Adipocyte (in vitro differentiated cells): ENCODE data around the gene GRAMD1B.

ENCODE experiments used
- DNase-seq: peaks from one replicate; pipeline ENCODE4 v3.0.0-alpha.2; 2015; ENCODE audit warnings: low read depth
- H3K27me3 ChIP-seq: replicated peaks from 2 replicates; pipeline ENCODE4 v1.7.0; 2013; ENCODE audit warnings: mild to moderate bottlenecking, low read length, moderate library complexity; ENCODE audit not compliant: control insufficient read depth, insufficient read depth
- H3K36me3 ChIP-seq: 2 replicates; pipeline ENCODE4 v1.7.0; 2013; ENCODE audit warnings: low read length, mild to moderate bottlenecking, moderate library complexity; ENCODE audit not compliant: control insufficient read depth, insufficient read depth, severe bottlenecking
- H3K4me1 ChIP-seq: 2 replicates; pipeline ENCODE4 v1.7.0; 2013; ENCODE audit warnings: mild to moderate bottlenecking, low read length, moderate library complexity; ENCODE audit not compliant: control insufficient read depth, insufficient read depth
- H3K4me3 ChIP-seq: 2 replicates; pipeline ENCODE4 v1.7.0; 2013; ENCODE audit warnings: mild to moderate bottlenecking, low read length, moderate library complexity
- H3K9ac ChIP-seq: 2 replicates; pipeline ENCODE4 v1.7.0; 2013; ENCODE audit warnings: mild to moderate bottlenecking, low read length, moderate library complexity
- H3K9me3 ChIP-seq: 2 replicates; pipeline ENCODE4 v1.7.0; 2013; ENCODE audit warnings: mild to moderate bottlenecking, low read length, moderate library complexity; ENCODE audit not compliant: control insufficient read depth

Gene GRAMD1B

DNA sequence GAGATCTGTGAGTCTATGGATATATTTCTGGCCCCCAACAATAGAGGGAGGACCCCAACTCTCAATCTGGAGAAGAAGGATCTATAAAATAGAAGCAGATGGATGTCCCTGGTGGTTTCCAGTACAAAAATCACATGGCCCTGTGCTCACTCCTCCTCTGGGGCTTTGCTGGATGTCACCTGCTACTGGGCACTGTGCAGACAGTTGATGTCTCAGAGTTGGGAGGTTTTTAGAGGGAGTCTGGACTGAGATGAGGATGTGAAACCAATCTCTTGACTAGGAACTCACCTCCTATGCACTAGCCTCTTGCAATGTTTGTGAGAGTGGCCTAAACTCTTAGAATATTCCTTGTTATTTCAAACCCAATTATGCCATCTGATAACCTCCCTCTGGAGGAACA, 117.1 kb downstream of the GRAMD1B start:
- H3K9me3 ChIP-seq = no peaks in the 10 kb centered on the region
- H3K4me3 ChIP-seq = no peak overlapping the region
- no peaks in the 10 kb centered on the region for H3K27me3 ChIP-seq
- DNase-seq = no peak
- H3K9ac ChIP-seq = no peak overlapping the region
- H3K36me3 ChIP-seq = no peaks in the 10 kb centered on the region
- H3K4me1 ChIP-seq = peaks cover 43% of the 10 kb centered on the region

- Histone ChIP-seq H3K4me1 (peaks cover 34% of the 10 kb centered on the region), H3K27me3 (no peaks in the 10 kb centered on the region), H3K36me3 (no peaks in the 10 kb centered on the region), H3K9me3 (no peaks in the 10 kb centered on the region), H3K9ac (no peak overlapping the region), H3K4me3 (no peak overlapping the region)
- no peak for DNase-seq
These were observed 118.7 kb downstream of the GRAMD1B start for GRCh38 chr11:123548774-123549173.

DNA sequence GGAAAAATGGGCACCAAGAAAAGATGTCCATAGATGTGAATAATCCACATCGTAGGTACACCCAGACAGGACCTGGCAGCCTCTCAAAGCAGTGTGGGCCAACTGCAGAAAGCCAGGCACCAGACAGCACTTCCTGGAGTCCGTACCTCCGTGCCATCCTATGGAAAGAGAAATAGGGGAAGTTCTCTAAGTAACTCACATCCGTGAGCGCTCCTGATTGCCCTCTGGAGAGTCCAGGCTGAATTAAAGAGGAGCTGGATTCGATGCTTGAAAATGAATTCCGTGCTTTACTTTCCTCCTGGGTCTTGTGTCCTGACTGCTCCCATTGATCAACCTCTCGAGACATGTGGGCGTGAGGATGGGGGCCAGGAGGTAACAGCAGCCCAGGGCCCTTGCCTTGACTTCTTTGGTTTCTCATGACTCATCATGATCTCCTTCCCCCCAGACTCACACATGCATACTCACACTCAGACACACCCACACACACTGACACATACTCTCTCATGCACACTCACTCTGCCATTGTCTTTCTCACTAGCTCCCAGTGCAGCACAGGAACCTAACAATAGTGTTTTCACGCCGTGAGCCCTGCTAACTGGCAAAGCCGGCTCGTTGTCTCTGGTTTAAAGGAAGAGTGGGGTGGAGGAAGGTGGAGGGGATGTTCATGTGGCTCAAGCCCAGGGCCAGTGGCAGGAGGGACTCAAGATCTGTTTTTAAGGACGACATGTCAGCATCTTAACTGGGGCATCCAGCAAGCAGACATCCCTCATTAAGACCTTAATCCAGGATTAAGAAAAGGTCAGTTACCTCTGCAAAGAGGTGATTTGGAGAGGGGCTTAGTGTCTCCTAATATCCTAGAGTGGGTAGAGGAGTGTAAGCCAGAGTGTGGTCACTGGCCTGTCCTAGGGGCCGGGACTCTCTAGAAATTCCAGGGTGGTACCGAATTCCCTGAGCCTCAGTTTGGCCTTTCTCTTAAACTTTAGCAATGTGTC, 120.2 kb downstream of the GRAMD1B start:
- H3K4me3 ChIP-seq = no peak overlapping the region
- no peak overlapping the region for H3K9ac ChIP-seq
- no peaks in the 10 kb centered on the region for H3K36me3 ChIP-seq
- DNase-seq = no peak
- no peaks in the 10 kb centered on the region for H3K9me3 ChIP-seq
- H3K27me3 ChIP-seq = no peaks in the 10 kb centered on the region
- peaks cover 21% of the 10 kb centered on the region for H3K4me1 ChIP-seq

GRCh38 chr11:123551079-123551478, 121.0 kb downstream of the GRAMD1B start:
- no peaks in the 10 kb centered on the region for H3K9me3 ChIP-seq
- no peak overlapping the region for H3K9ac ChIP-seq
- H3K4me3 ChIP-seq = no peak overlapping the region
- peaks cover 15% of the 10 kb centered on the region for H3K4me1 ChIP-seq
- no peaks in the 10 kb centered on the region for H3K36me3 ChIP-seq
- no peak for DNase-seq
- no peaks in the 10 kb centered on the region for H3K27me3 ChIP-seq

- Histone ChIP-seq H3K4me1 (peaks cover 7% of the 10 kb centered on the region), H3K4me3 (no peak overlapping the region), H3K27me3 (no peaks in the 10 kb centered on the region), H3K36me3 (no peaks in the 10 kb centered on the region), H3K9ac (no peak overlapping the region), H3K9me3 (no peaks in the 10 kb centered on the region)
- no peak for DNase-seq
These were observed 126.6 kb downstream of the GRAMD1B start for GRCh38 chr11:123556633-123557032.

DNA sequence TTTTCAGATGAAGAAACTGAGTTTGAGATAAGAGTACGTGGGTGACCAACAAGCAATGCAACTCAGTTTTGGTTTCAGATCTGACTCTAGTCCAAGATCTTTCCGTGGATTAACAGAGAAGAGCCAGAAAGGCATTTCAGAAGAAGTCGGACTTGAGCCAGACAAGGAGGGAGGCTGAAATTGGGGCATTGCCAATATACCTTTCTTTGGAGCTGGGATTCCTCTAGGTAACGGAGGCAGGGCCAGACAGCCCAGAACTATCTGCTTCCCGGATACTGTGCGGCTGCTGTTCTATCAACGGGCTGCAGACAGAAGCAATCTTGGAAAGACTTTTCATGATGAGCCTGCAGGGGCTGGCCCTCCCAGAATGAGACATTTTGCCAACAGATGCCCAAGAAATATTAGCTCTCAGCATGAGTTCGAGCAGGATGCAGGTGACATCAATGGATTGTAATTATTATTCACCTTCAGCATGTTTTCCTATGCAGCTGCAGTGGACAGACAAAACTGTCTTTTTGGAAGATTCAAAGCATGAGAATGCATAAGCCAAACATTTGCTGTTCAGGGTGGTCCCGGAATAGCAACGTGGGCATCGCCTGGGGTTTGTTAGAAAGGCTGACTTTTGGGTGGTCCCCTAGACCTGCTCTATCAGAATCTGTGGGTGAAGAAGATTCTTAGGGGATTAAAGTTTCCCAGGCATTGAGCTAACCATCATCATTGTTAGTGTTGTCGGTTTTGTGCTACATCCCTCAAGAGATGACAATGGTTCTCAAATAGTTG, 128.7 kb downstream of the GRAMD1B start:
- H3K36me3 ChIP-seq = no peaks in the 10 kb centered on the region
- H3K4me1 ChIP-seq = peaks cover 7% of the 10 kb centered on the region
- no peaks in the 10 kb centered on the region for H3K27me3 ChIP-seq
- DNase-seq = no peak
- peak overlapping the region; percentile 39 for H3K9ac ChIP-seq
- peak overlapping the region; percentile 52 for H3K4me3 ChIP-seq
- H3K9me3 ChIP-seq = no peaks in the 10 kb centered on the region

DNA sequence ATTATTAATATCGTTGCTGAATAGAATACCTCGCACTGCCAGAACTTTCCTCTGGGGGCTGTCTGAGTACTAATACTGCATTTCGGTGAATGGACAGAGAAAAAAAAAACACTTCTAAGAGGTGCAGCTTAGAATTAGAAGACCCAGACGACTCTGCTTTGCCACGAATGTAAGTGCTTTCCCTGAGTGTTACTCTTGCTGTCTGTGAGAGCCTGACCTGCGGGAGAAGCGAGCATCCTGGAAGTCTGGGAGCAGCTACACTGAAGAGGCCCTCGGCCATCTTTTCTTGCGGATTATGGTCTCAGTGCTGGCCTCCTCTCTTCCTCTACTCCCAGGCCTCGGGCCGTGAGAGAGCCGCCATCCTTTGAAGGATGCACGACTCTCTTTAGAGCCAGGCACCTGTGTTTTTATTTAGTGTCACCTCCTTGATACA, 129.5 kb downstream of the GRAMD1B start:
- Histone ChIP-seq H3K27me3 (no peaks in the 10 kb centered on the region), H3K9ac (peak overlapping the region; percentile 74), H3K9me3 (no peaks in the 10 kb centered on the region), H3K4me3 (peak overlapping the region; percentile 82), H3K36me3 (no peaks in the 10 kb centered on the region), H3K4me1 (peaks cover 7% of the 10 kb centered on the region)
- peak; percentile 56 for DNase-seq

DNA sequence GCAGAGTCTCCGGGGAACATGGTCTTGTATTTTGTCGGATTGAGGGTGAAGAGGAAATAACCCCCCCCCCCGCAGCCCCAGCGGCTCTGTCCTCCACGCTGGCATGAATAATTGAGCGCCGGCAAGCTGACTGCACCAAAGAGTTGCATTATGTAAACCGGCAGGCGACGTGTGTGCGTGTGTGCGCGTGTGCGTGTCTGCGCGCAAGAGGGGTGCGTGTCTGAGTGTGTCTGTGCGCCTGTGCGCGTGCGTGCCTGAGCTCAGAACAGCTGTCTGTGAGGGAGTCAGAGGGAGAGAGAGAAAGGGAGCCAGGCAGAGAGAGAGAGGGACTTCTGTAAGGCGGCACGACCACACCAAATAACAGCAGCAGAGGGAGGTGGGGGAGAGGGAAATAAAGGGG, 129.9 kb downstream of the GRAMD1B start:
- peak overlapping the region; percentile 82 for H3K4me3 ChIP-seq
- peak; percentile 90 for DNase-seq
- no peaks in the 10 kb centered on the region for H3K9me3 ChIP-seq
- peak overlapping the region; percentile 74 for H3K9ac ChIP-seq
- H3K27me3 ChIP-seq = no peaks in the 10 kb centered on the region
- peaks cover 7% of the 10 kb centered on the region for H3K4me1 ChIP-seq
- no peaks in the 10 kb centered on the region for H3K36me3 ChIP-seq

DNA sequence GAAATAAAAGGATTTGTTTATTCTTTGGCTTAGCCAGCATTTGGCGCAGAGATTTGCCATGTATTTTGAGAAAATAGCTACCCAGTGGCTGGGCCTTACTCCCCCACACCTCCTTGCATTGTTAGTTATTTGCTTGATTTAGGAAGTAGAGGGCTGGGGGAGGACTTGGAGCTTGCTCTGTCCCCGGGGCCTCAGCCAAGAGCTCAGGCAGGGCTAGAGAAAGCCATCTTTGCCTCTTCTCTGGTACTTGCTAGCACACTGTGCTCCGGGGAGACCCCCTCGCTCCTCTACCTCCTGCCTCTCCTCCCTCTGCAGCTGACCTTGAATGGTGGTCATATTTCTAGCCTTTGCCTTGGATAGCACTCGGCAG, 131.3 kb downstream of the GRAMD1B start:
- Histone ChIP-seq H3K9ac (no peak overlapping the region), H3K27me3 (no peaks in the 10 kb centered on the region), H3K4me3 (peak overlapping the region; percentile 82), H3K4me1 (peaks cover 7% of the 10 kb centered on the region), H3K36me3 (no peaks in the 10 kb centered on the region), H3K9me3 (no peaks in the 10 kb centered on the region)
- DNase-seq = no peak

DNA sequence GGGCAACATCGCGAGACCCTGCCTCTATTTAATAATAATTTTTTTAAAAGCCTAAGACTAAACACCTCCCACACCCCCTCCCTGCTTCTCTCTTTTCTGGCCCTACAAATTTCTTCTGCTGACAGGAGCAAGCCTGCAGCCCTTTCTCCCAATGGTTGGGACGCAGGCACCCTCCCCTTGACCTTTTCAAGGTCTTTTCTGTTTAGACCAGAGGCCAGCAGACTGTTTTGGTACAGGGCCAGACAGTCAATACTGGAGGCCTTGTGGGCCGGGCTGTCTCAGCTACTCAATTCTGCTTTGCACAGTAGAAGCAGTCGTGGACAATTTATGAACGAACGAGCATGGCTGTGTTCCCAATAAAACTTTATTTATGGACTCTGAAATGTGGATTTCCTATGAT, 132.1 kb downstream of the GRAMD1B start:
- Histone ChIP-seq H3K9ac (no peak overlapping the region), H3K4me3 (no peak overlapping the region), H3K27me3 (no peaks in the 10 kb centered on the region), H3K36me3 (no peaks in the 10 kb centered on the region), H3K4me1 (peaks cover 7% of the 10 kb centered on the region), H3K9me3 (no peaks in the 10 kb centered on the region)
- DNase-seq = no peak

- no peak overlapping the region for H3K4me3 ChIP-seq
- DNase-seq = no peak
- H3K9me3 ChIP-seq = no peaks in the 10 kb centered on the region
- H3K9ac ChIP-seq = no peak overlapping the region
- H3K4me1 ChIP-seq = peaks cover 7% of the 10 kb centered on the region
- no peaks in the 10 kb centered on the region for H3K36me3 ChIP-seq
- no peaks in the 10 kb centered on the region for H3K27me3 ChIP-seq
These were observed 132.8 kb downstream of the GRAMD1B start for GRCh38 chr11:123562829-123563228.
